Smooth muscle cell (in vitro differentiated cells): ENCODE data around the gene VMO1. TPM values are rescaled to one million over a fixed set of nuclear protein-coding genes. Genes with fewer than 3 reads are reported as not detected.

Experiments
- DNase-seq: peaks from one replicate; lab custom pipeline; 2025; ENCODE audit not compliant: unreplicated experiment; lab: John Stamatoyannopoulos, UW
- H2AFZ ChIP-seq: fragments of 200-600 bp; sonication (generic); 2 replicates; pipeline ENCODE4 v1.6.0; 2016; ENCODE audit warnings: antibody characterized with exemption, low read depth, mild to moderate bottlenecking
- H3F3A ChIP-seq: fragments of 200-600 bp; sonication (generic); 2 replicates; pipeline ENCODE4 v1.6.0; 2017; ENCODE audit warnings: antibody characterized with exemption, low read depth
- H3K27ac ChIP-seq: fragments of 200-600 bp; sonication (generic); 2 replicates; pipeline ENCODE4 v1.5.1; 2016; ENCODE audit warnings: low read depth, mild to moderate bottlenecking
- H3K27me3 ChIP-seq: fragments of 200-600 bp; sonication (generic); 2 replicates; pipeline ENCODE4 v1.6.1; 2016; ENCODE audit warnings: low read depth, mild to moderate bottlenecking
- H3K36me3 ChIP-seq: fragments of 200-600 bp; sonication (generic); 2 replicates; pipeline ENCODE4 v1.5.1; 2016; ENCODE audit warnings: low read depth
- H3K4me1 ChIP-seq: fragments of 200-600 bp; sonication (generic); 2 replicates; pipeline ENCODE4 v1.5.1; 2016; ENCODE audit warnings: low read depth
- H3K4me2 ChIP-seq: fragments of 200-600 bp; sonication (generic); 2 replicates; pipeline ENCODE4 v1.6.0; 2016; ENCODE audit warnings: mild to moderate bottlenecking
- H3K4me3 ChIP-seq: fragments of 200-600 bp; sonication (generic); 2 replicates; pipeline ENCODE4 v1.5.1; 2016; ENCODE audit warnings: mild to moderate bottlenecking
- H3K79me2 ChIP-seq: fragments of 200-600 bp; sonication (generic); 2 replicates; pipeline ENCODE4 v1.6.0; 2016; ENCODE audit warnings: low read depth, mild to moderate bottlenecking
- H3K9ac ChIP-seq: fragments of 200-600 bp; sonication (generic); 2 replicates; pipeline ENCODE4 v1.6.0; 2016; ENCODE audit warnings: low read depth
- H3K9me3 ChIP-seq: fragments of 200-600 bp; sonication (generic); replicated peaks from 2 replicates; pipeline ENCODE4 v1.5.1; 2016; ENCODE audit warnings: low read depth
- H4K20me1 ChIP-seq: fragments of 200-600 bp; sonication (generic); 2 replicates; pipeline ENCODE4 v1.6.0; 2016; ENCODE audit warnings: low read depth
- WGBS: methylation state at CpG from one replicate; pipeline ENCODE4 v1.1.7; 2016; ENCODE audit warnings: low lambda C conversion rate; 5-methylcytosine and 5-hydroxymethylcytosine counted together
- polyA plus RNA-seq: library from polyadenylated mRNA; unstranded; fragments of >200 nt; fragmentation: Nextera tagmentation; extraction: Ambion mirVana; gene quantifications from 2 replicates; pipeline ENCODE4 v1.2.1, GENCODE V29; 2016
- total RNA-seq: library from RNA; depleted of rRNA; stranded (reverse); fragments of >200 nt; gene quantifications from 2 replicates; pipeline ENCODE4 v1.2.3, GENCODE V29; 2014
- TF ChIP-seq, protein P1 (sequence below): fragments of 200-600 bp; sonication (generic); IDR thresholded peaks from 2 replicates; pipeline ENCODE4 v1.5.1; 2017; ENCODE audit warnings: borderline replicate concordance, mild to moderate bottlenecking, antibody characterized with exemption; ENCODE audit not compliant: insufficient read depth, poor library complexity, severe bottlenecking

Gene VMO1
- total and polyA plus RNA-seq, 2 experiments from 2014 or later, result 0.94 TPM; not detected in 1

DNA sequence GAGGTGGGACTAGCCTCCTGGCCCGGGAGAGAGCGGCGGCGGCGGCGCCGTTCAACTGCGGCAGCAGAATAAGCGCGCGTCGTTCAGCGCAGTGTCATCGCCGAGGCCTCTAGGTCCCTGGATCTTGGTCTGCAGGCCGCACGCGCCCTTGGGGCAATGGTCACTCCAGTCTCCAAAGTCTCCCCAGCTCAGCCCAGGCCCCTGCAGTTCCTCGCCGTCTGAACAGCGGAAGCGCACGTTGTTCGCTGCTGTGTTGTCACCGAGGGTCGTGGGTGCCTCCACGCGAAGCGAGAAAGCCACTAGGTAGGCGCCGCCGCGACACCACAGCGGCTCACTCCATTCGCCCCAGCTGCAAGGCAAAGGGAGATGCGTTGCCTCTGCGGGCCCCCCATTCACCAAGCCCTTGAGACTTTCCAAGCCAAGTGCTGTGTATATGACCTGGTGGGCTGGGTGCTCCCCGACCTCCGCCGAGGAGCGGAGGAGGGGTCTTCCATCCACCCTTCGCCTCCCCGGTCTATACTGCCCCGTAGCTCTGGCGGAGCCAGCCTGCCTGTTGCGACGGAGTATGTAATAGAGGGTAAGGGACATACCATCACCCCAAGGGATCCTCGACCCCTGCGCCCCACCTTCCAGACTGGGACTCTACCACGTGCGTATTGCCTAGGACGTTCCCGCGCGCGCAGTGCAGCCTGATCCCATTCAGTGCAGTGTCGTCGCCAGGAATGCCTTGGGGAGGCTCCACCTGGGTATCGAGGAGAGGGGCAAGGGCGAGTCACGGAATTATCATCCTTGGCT lies 656 bp downstream of the VMO1 start:
- H3K4me2 ChIP-seq, result no peak overlapping the region
- H3K4me1 ChIP-seq, result peaks cover 18% of the 10 kb centered on the region
- 91% methylated on average over 61 of the region's 61 CpGs for WGBS
- no peaks in the 10 kb centered on the region for H3K79me2 ChIP-seq
- no peak for DNase-seq
- TF ChIP-seq, protein P1, sequence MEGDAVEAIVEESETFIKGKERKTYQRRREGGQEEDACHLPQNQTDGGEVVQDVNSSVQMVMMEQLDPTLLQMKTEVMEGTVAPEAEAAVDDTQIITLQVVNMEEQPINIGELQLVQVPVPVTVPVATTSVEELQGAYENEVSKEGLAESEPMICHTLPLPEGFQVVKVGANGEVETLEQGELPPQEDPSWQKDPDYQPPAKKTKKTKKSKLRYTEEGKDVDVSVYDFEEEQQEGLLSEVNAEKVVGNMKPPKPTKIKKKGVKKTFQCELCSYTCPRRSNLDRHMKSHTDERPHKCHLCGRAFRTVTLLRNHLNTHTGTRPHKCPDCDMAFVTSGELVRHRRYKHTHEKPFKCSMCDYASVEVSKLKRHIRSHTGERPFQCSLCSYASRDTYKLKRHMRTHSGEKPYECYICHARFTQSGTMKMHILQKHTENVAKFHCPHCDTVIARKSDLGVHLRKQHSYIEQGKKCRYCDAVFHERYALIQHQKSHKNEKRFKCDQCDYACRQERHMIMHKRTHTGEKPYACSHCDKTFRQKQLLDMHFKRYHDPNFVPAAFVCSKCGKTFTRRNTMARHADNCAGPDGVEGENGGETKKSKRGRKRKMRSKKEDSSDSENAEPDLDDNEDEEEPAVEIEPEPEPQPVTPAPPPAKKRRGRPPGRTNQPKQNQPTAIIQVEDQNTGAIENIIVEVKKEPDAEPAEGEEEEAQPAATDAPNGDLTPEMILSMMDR, result no peak
- H3K36me3 ChIP-seq, result no peaks in the 10 kb centered on the region
- no peaks in the 10 kb centered on the region for H3F3A ChIP-seq
- H2AFZ ChIP-seq, result no peak overlapping the region
- no peaks in the 10 kb centered on the region for H3K9me3 ChIP-seq
- peaks cover 7% of the 10 kb centered on the region for H3K27me3 ChIP-seq
- no peak overlapping the region for H3K9ac ChIP-seq
- H4K20me1 ChIP-seq, result no peaks in the 10 kb centered on the region
- no peak overlapping the region for H3K27ac ChIP-seq
- H3K4me3 ChIP-seq, result no peak overlapping the region

DNA sequence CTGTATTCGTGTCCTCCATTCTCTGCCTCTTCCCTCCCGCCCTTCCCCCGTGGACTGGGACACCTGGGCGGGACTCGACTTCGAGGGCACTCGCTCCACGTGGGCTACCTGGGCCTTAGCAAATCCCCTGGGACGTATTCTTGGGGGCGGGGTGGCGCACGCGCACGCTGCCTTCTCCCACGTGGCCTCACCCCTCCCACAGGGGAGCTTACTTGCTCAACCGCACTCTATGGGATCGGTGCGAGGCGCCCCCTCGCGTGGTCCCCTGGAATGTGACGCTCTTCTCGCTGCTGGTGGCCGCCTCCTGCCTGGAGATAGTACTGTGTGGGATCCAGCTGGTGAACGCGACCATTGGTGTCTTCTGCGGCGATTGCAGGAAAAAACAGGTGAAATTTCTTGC lies 3.5 kb downstream of the VMO1 start:
- 58% methylated on average over 22 of the region's 28 CpGs for WGBS
- Histone ChIP-seq H3K79me2 (no peaks in the 10 kb centered on the region), H2AFZ (no peak overlapping the region), H3K27me3 (peaks cover 11% of the 10 kb centered on the region), H3F3A (no peaks in the 10 kb centered on the region), H3K27ac (no peak overlapping the region), H3K4me3 (no peak overlapping the region), H4K20me1 (no peaks in the 10 kb centered on the region), H3K9me3 (no peaks in the 10 kb centered on the region), H3K4me2 (no peak overlapping the region), H3K4me1 (peaks cover 10% of the 10 kb centered on the region), H3K9ac (no peak overlapping the region), H3K36me3 (no peaks in the 10 kb centered on the region)
- DNase-seq, result no peak
- TF ChIP-seq, protein P1, result no peak

DNA sequence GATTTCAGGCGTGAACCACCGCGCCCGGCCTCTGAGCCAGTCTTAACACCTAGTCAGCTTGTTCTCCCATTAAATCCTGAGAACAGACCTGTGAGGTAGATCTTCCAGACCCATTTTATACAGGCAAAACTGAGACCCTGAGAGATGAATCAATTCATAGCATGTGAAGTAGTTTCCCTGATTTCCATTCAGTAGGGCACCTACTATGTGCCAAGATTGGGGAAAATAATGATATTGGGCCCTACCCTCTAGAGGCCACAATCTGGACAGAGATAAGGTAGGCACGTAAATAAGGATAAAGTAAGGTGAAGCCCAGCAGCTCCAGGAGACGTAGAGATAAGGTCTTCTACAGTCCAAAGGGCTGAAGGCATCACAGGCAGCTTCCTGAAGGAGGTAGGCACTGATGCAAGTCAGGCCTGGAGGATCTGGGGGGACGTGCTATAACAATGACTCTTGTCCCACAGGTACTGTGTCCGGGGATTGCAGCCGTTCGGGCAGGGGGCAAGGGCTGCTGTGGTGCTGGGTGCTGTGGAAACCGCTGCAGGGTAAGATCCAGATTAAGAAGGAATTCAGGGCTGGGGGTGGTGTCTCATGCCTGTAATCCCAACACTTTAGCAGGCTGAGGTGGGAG lies 5.7 kb downstream of the VMO1 start:
- Histone ChIP-seq H3K36me3 (no peaks in the 10 kb centered on the region), H3K79me2 (no peaks in the 10 kb centered on the region), H3F3A (no peaks in the 10 kb centered on the region), H3K27me3 (peaks cover 11% of the 10 kb centered on the region), H3K4me1 (no peaks in the 10 kb centered on the region), H3K4me2 (no peak overlapping the region), H4K20me1 (no peaks in the 10 kb centered on the region), H3K9me3 (no peaks in the 10 kb centered on the region), H3K9ac (no peak overlapping the region), H2AFZ (no peak overlapping the region), H3K27ac (no peak overlapping the region), H3K4me3 (no peak overlapping the region)
- DNase-seq, result no peak
- WGBS, result 90% methylated on average over 11 of the region's 11 CpGs
- TF ChIP-seq, protein P1, result no peak
